WTC11 (cell line): ENCODE data around the gene CHAC1. TPM values are rescaled to one million over a fixed set of nuclear protein-coding genes. Genes with fewer than 3 reads are reported as not detected.

Source experiments
- ATAC-seq: fragments of 200-7000 bp; cut with Tn5 transposase; 2 replicates; pipeline ENCODE4 v1.10.0; 2021; ENCODE audit warnings: mild to moderate bottlenecking, moderate library complexity
- CTCF ChIA-PET: fragments of 300-600 bp; sonication (Branson Sonifier 250); formaldehyde crosslinking; loops from one replicate; lab custom pipeline; 2021; ENCODE audit warnings: antibody characterized with exemption; lab: Charles Lee
- POLR2A ChIA-PET: fragments of 350-600 bp; sonication (Branson Sonifier 250); formaldehyde crosslinking; loops from one replicate; lab custom pipeline; 2021; ENCODE audit warnings: antibody characterized with exemption; lab: Charles Lee
- DNase-seq: peaks from one replicate; pipeline ENCODE4 v3.0.0; 2021; ENCODE audit warnings: low spot score
- H3K27ac Mint-ChIP-seq: 2 replicates; pipeline ENCODE4 v1.8.0; 2021; ENCODE audit warnings: mixed read lengths
- H3K27me3 Mint-ChIP-seq: 2 replicates; pipeline ENCODE4 v1.8.0; 2021; ENCODE audit warnings: low read depth, mild to moderate bottlenecking, moderate library complexity, mixed read lengths
- H3K36me3 Mint-ChIP-seq: 2 replicates; pipeline ENCODE4 v1.8.0; 2021; ENCODE audit warnings: mixed read lengths
- H3K4me1 Mint-ChIP-seq: 2 replicates; pipeline ENCODE4 v1.8.0; 2022; ENCODE audit warnings: mixed read lengths
- H3K4me3 Mint-ChIP-seq: 2 replicates; pipeline ENCODE4 v1.8.0; 2021; ENCODE audit warnings: mild to moderate bottlenecking, moderate library complexity, mixed read lengths
- H3K9me3 Mint-ChIP-seq: 2 replicates; pipeline ENCODE4 v1.8.0; 2021; ENCODE audit warnings: mixed read lengths
- CREB1 ChIP-seq: sonication (generic); formaldehyde crosslinking; IDR thresholded peaks from 2 replicates; pipeline ENCODE4 v1.8.0; 2023; ENCODE audit warnings: mild to moderate bottlenecking, missing genetic modification reagents
- CREM ChIP-seq: sonication (generic); formaldehyde crosslinking; IDR thresholded peaks from 2 replicates; pipeline ENCODE4 v1.8.1; 2022; ENCODE audit warnings: mild to moderate bottlenecking, missing genetic modification reagents, moderate library complexity
- ELF4 ChIP-seq: sonication (generic); formaldehyde crosslinking; IDR thresholded peaks from 2 replicates; pipeline ENCODE4 v1.8.1; 2022; ENCODE audit warnings: low read depth, mild to moderate bottlenecking, moderate library complexity, missing genetic modification reagents
- FOXK1 ChIP-seq: sonication (generic); formaldehyde crosslinking; IDR thresholded peaks from 2 replicates; pipeline ENCODE4 v1.8.0; 2022; ENCODE audit warnings: mild to moderate bottlenecking, moderate library complexity, missing genetic modification reagents
- FOXP1 ChIP-seq: sonication (generic); formaldehyde crosslinking; IDR thresholded peaks from 2 replicates; pipeline ENCODE4 v1.8.0; 2022; ENCODE audit warnings: missing genetic modification reagents, mild to moderate bottlenecking, moderate library complexity, borderline replicate concordance
- IRF2 ChIP-seq: sonication (generic); formaldehyde crosslinking; IDR thresholded peaks from 2 replicates; pipeline ENCODE4 v1.8.0; 2022; ENCODE audit warnings: low read depth, missing genetic modification reagents, borderline replicate concordance
- KAT7 ChIP-seq: sonication (generic); formaldehyde crosslinking; IDR thresholded peaks from 2 replicates; pipeline ENCODE4 v1.8.1; 2023; ENCODE audit warnings: missing genetic modification reagents, mild to moderate bottlenecking, borderline replicate concordance
- SP1 ChIP-seq: sonication (generic); formaldehyde crosslinking; conservative IDR thresholded peaks from 2 replicates; pipeline ENCODE4 v1.8.1; 2022; ENCODE audit warnings: missing genetic modification reagents
- ZNF121 ChIP-seq: sonication (generic); formaldehyde crosslinking; IDR thresholded peaks from 2 replicates; pipeline ENCODE4 v1.8.0; 2023; ENCODE audit warnings: missing genetic modification reagents
- ZNF396 ChIP-seq: fragments of 250-450 bp; sonication (Bioruptor Pico); IDR thresholded peaks from 2 replicates; pipeline ENCODE4 v1.8.0; 2021; ENCODE audit warnings: mild to moderate bottlenecking, moderate library complexity, borderline replicate concordance
- total RNA-seq: library from RNA; stranded (reverse); gene quantifications from 3 replicates; pipeline ENCODE4 v1.2.3, GENCODE V29; 2021
- TF ChIP-seq, protein P1 (sequence below): sonication (generic); formaldehyde crosslinking; IDR thresholded peaks from 2 replicates; pipeline ENCODE4 v1.8.1; 2023; ENCODE audit warnings: mild to moderate bottlenecking, missing genetic modification reagents
- TF ChIP-seq, protein P2 (sequence below): sonication (generic); formaldehyde crosslinking; IDR thresholded peaks from 2 replicates; pipeline ENCODE4 v1.8.1; 2022; ENCODE audit warnings: missing genetic modification reagents, borderline replicate concordance
- TF ChIP-seq, protein P3 (sequence below): sonication (generic); formaldehyde crosslinking; IDR thresholded peaks from 2 replicates; pipeline ENCODE4 v1.8.0; 2023; ENCODE audit warnings: mild to moderate bottlenecking, missing genetic modification reagents
- TF ChIP-seq, protein P4 (sequence below): sonication (generic); formaldehyde crosslinking; conservative IDR thresholded peaks from 2 replicates; pipeline ENCODE4 v1.8.1; 2023; ENCODE audit warnings: mild to moderate bottlenecking, low read depth, missing genetic modification reagents, moderate library complexity
- TF ChIP-seq, protein P5 (sequence below): sonication (generic); formaldehyde crosslinking; IDR thresholded peaks from 2 replicates; pipeline ENCODE4 v1.8.1; 2023; ENCODE audit warnings: mild to moderate bottlenecking, moderate library complexity, missing genetic modification reagents

Gene CHAC1
- total RNA-seq, 1 experiment from 2014 or later, result 31.0 TPM

DNA sequence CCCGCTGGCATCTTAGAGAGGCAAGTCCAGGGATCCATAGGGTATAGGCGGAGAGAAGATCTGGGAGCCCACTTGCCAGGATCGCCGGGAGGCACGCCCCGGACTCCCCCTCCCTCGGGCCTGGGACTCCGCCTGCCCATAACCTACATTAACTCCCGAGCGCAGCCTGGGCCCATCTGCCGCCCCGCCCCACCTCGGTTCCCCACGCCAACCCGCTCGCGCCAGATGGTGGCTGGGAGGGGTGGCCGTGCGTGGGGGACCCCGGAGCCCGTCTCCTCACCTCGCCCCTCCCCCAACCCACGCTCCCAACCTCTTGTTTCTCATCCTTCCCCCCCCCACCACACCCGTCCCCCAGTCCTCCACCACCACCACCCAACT, 25.8 kb upstream of the CHAC1 start:
- Mint-ChIP-seq H3K27me3 (peaks cover 100% of the 10 kb centered on the region), H3K27ac (no peak overlapping the region), H3K9me3 (no peaks in the 10 kb centered on the region), H3K4me1 (peaks cover 30% of the 10 kb centered on the region), H3K4me3 (peak overlapping the region; percentile 80), H3K36me3 (no peaks in the 10 kb centered on the region)
- no peak for DNase-seq
- POLR2A ChIA-PET, result interaction anchor here (1.1 to 8.7 kb wide), 5 partner anchors 8 to 54 kb away, joined by 3 to 73 read pairs (median 17); partner anchors contain the start of gene CHAC1
- no peak for ATAC-seq
- CTCF ChIA-PET, result interaction anchor here (0.5 to 10.6 kb wide), 11 partner anchors 9 to 93 kb away, joined by 3 to 203 read pairs (median 10); partner anchors contain the start of gene VPS18
- TF ChIP-seq, protein P1, sequence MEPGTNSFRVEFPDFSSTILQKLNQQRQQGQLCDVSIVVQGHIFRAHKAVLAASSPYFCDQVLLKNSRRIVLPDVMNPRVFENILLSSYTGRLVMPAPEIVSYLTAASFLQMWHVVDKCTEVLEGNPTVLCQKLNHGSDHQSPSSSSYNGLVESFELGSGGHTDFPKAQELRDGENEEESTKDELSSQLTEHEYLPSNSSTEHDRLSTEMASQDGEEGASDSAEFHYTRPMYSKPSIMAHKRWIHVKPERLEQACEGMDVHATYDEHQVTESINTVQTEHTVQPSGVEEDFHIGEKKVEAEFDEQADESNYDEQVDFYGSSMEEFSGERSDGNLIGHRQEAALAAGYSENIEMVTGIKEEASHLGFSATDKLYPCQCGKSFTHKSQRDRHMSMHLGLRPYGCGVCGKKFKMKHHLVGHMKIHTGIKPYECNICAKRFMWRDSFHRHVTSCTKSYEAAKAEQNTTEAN (CRISPR knock-in tag), result no peak
- TF ChIP-seq, protein P2, sequence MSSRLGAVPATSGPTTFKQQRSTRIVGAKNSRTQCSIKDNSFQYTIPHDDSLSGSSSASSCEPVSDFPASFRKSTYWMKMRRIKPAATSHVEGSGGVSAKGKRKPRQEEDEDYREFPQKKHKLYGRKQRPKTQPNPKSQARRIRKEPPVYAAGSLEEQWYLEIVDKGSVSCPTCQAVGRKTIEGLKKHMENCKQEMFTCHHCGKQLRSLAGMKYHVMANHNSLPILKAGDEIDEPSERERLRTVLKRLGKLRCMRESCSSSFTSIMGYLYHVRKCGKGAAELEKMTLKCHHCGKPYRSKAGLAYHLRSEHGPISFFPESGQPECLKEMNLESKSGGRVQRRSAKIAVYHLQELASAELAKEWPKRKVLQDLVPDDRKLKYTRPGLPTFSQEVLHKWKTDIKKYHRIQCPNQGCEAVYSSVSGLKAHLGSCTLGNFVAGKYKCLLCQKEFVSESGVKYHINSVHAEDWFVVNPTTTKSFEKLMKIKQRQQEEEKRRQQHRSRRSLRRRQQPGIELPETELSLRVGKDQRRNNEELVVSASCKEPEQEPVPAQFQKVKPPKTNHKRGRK (CRISPR knock-in tag), result no peak
- TF ChIP-seq CREM (CRISPR knock-in tag), result no peak

DNA sequence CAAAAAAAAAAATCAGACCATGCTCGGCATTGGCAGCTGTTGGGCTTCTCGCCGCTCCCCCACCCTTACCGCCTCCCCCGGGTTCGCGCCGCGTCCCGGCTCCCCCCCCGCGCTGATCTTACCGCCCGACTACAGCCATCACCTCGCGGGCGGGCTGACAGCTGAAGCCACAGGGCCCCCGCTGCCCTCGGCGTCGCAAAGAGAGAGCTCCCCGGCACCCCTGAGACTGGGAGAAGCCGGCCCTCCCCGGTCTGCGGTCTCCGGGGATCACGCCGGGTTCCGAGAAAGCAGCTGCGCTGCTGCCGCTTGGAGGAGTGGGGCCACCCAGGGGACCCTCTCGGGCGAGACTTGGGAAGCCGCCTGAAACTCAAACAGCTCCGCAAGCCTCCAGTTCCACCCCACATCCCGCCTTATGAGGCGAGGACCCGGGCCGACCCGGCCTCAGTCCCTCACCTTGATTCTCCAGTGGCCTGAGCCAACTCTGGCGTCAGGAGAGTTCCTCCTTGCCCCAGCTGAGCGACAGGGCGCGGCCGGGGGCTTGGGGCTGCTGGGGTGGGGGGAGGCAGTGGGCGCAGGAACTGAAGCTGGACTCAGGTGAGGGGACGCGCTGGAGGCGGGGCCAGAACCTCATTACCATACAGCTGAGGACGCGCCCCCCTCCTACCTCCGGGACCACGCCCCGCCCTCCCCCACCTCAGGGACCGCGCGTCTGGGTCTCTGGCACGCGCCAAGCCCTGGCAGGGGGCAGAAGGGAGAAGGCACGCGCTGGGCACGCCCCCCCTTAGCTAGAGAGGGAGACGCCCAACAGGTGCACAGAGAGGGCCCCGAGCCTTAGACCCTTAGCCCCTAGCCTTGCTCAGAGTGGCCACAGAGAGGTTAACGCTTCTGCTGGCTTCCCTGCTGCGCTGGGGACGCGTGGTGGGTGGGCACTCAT, 25.1 kb upstream of the CHAC1 start:
- Mint-ChIP-seq H3K27me3 (peaks cover 100% of the 10 kb centered on the region), H3K4me1 (peaks cover 30% of the 10 kb centered on the region), H3K27ac (no peak overlapping the region), H3K9me3 (no peaks in the 10 kb centered on the region), H3K36me3 (no peaks in the 10 kb centered on the region), H3K4me3 (peak overlapping the region; percentile 80)
- ATAC-seq (peak; percentile 38), DNase-seq (peak; percentile 83)
- TF ChIP-seq ZNF396, result no peak
- TF ChIP-seq SP1 (CRISPR knock-in tag), result peak; percentile 39; the same call in 1 of the 2 replicates
- TF ChIP-seq FOXP1 (CRISPR knock-in tag), result 0 out of 2 replicates have a peak, but pooled peaks have one; percentile 25
- no peak for TF ChIP-seq IRF2
- ChIA-PET CTCF (interaction anchor here (0.5 to 10.6 kb wide), 16 partner anchors 8 to 339 kb away, joined by 3 to 203 read pairs (median 6); partner anchors contain the start of genes CHP1 and VPS18), POLR2A (interaction anchor here (0.6 to 8.7 kb wide), 8 partner anchors 9 to 256 kb away, joined by 3 to 73 read pairs (median 4); partner anchors contain the start of gene CHAC1)

DNA sequence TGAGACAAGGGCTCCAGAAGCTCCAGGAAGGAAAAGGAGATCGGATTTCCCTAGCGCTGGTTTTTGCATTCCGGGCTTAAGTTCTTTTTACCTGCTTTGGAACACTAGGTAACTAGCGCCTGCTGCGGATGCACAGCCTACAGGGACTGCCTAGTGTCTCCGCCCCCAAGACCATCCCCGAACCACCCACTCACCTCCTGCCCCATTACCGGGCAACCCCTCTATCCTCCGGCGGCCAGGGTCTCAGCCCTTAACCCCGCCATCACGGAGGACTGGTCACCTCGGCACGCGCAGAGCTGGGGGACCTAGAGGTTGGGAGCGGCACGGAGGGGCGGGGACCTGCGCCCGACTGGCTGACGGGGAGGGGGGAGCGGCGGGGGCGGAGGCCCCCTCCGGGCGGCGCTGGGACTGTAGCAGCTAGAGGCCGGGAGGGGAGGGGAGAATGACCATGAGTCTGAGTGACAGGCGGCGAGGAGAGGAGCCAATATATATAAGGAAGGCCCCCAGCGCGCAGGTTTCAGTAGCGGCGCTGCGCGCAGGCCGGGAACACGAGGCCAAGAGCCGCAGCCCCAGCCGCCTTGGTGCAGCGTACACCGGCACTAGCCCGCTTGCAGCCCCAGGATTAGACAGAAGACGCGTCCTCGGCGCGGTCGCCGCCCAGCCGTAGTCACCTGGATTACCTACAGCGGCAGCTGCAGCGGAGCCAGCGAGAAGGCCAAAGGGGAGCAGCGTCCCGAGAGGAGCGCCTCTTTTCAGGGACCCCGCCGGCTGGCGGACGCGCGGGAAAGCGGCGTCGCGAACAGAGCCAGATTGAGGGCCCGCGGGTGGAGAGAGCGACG, 24.2 kb upstream of the CHAC1 start, which contains the start of gene DLL4:
Gene DLL4 (plus strand): TSS at position 520 of the 839 bp plus-strand sequence. CDS start 329 bp downstream, outside the sequence.
- ATAC-seq, result peak; percentile 45
- POLR2A ChIA-PET, result interaction anchor here (0.6 to 8.7 kb wide), 8 partner anchors 10 to 255 kb away, joined by 3 to 73 read pairs (median 4); partner anchors contain the start of gene CHAC1

More for the DNA sequence above, 24.2 kb upstream of the CHAC1 start, which contains the start of gene DLL4:
- peak within 1 kb of the TSS; percentile 80 for H3K4me3 Mint-ChIP-seq
- no peaks in the 10 kb centered on the region for H3K9me3 Mint-ChIP-seq
- peak; percentile 84 for DNase-seq
- TF ChIP-seq, protein P3, sequence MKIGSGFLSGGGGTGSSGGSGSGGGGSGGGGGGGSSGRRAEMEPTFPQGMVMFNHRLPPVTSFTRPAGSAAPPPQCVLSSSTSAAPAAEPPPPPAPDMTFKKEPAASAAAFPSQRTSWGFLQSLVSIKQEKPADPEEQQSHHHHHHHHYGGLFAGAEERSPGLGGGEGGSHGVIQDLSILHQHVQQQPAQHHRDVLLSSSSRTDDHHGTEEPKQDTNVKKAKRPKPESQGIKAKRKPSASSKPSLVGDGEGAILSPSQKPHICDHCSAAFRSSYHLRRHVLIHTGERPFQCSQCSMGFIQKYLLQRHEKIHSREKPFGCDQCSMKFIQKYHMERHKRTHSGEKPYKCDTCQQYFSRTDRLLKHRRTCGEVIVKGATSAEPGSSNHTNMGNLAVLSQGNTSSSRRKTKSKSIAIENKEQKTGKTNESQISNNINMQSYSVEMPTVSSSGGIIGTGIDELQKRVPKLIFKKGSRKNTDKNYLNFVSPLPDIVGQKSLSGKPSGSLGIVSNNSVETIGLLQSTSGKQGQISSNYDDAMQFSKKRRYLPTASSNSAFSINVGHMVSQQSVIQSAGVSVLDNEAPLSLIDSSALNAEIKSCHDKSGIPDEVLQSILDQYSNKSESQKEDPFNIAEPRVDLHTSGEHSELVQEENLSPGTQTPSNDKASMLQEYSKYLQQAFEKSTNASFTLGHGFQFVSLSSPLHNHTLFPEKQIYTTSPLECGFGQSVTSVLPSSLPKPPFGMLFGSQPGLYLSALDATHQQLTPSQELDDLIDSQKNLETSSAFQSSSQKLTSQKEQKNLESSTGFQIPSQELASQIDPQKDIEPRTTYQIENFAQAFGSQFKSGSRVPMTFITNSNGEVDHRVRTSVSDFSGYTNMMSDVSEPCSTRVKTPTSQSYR, result no peak; the same call in 1 of the 2 replicates
- TF ChIP-seq KAT7 (CRISPR knock-in tag), result 0 out of 2 replicates have a peak, but pooled peaks have one; percentile 75
- 0 out of 2 replicates have a peak, but pooled peaks have one; percentile 3 for TF ChIP-seq FOXP1 (CRISPR knock-in tag)
- no peak; the same call in 1 of the 2 replicates for TF ChIP-seq FOXK1 (CRISPR knock-in tag)
- TF ChIP-seq, protein P4, sequence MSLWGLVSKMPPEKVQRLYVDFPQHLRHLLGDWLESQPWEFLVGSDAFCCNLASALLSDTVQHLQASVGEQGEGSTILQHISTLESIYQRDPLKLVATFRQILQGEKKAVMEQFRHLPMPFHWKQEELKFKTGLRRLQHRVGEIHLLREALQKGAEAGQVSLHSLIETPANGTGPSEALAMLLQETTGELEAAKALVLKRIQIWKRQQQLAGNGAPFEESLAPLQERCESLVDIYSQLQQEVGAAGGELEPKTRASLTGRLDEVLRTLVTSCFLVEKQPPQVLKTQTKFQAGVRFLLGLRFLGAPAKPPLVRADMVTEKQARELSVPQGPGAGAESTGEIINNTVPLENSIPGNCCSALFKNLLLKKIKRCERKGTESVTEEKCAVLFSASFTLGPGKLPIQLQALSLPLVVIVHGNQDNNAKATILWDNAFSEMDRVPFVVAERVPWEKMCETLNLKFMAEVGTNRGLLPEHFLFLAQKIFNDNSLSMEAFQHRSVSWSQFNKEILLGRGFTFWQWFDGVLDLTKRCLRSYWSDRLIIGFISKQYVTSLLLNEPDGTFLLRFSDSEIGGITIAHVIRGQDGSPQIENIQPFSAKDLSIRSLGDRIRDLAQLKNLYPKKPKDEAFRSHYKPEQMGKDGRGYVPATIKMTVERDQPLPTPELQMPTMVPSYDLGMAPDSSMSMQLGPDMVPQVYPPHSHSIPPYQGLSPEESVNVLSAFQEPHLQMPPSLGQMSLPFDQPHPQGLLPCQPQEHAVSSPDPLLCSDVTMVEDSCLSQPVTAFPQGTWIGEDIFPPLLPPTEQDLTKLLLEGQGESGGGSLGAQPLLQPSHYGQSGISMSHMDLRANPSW (CRISPR knock-in tag), result no peak
- TF ChIP-seq CREB1 (CRISPR knock-in tag), result 0 out of 2 replicates have a peak, but pooled peaks have one; percentile 20
- TF ChIP-seq SP1 (CRISPR knock-in tag), result no peak
- TF ChIP-seq, protein P5, sequence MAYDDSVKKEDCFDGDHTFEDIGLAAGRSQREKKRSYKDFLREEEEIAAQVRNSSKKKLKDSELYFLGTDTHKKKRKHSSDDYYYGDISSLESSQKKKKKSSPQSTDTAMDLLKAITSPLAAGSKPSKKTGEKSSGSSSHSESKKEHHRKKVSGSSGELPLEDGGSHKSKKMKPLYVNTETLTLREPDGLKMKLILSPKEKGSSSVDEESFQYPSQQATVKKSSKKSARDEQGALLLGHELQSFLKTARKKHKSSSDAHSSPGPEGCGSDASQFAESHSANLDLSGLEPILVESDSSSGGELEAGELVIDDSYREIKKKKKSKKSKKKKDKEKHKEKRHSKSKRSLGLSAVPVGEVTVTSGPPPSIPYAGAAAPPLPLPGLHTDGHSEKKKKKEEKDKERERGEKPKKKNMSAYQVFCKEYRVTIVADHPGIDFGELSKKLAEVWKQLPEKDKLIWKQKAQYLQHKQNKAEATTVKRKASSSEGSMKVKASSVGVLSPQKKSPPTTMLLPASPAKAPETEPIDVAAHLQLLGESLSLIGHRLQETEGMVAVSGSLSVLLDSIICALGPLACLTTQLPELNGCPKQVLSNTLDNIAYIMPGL (CRISPR knock-in tag), result peak; percentile 77; the same call in 1 of the 2 replicates
- 0 out of 2 replicates have a peak, but pooled peaks have one; percentile 34 for TF ChIP-seq CREM (CRISPR knock-in tag)
- TF ChIP-seq ELF4, result no peak
- no peak for TF ChIP-seq ZNF121 (CRISPR knock-in tag)
- no peak within 1 kb of the TSS for H3K27ac Mint-ChIP-seq
- H3K27me3 Mint-ChIP-seq, result peaks cover 97% of the 10 kb centered on the region
- H3K4me1 Mint-ChIP-seq, result peaks cover 30% of the 10 kb centered on the region
- CTCF ChIA-PET, result interaction anchor here (0.9 to 10.6 kb wide), 17 partner anchors 11 to 302 kb away, joined by 4 to 203 read pairs (median 8); partner anchors contain the start of genes CHP1 and VPS18
- H3K36me3 Mint-ChIP-seq, result no peaks in the 10 kb centered on the region
